NCI-H2029 (cell line): ENCODE results near the gene RUNX3.
A peak's percentile ranks its signal among the peaks of the same experiment; 100 is the strongest.
"Not testable (repeated sequence)": the region's sequence is repeated elsewhere in the genome, so short reads cannot be mapped to it uniquely, and the experiment has no call there.

Experiments
- DNase-seq: peaks from one replicate; lab custom pipeline; 2025; lab: John Stamatoyannopoulos, UW

The RUNX3 gene

DNA sequence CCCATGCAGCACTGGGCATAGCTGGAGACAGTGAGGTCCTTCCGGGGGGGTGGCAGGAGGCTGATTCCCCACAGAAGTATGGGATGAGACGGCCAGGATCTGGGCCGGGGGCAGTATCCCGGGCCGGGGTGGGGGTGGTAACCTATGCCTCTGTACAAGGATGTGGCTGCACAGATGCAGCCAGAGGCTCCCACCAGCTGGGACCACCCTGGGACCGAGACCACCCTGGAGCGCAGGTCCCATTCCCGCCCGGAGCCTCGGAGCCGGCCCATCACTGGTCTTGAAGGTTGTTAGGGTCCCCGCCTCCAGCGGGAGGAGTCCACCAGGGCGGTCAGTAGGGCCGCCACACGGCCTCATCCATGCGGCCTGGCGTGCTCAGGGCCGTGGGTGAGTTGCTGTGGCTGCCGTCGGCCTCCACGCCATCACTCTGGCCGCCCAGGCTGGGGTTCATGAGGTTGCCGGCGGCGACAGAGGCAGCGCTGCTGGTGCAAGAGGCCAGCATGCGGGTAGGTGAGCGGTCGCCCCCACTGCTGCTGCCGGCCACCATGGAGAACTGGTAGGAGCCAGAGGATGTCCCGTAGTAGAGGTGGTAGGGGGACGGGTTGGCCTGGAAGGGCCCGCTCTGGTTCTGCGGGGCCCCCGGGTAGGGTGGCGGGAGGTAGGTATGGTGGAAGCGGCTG is 28.1 kb downstream of the RUNX3 start:
- DNase-seq, result no peak

DNA sequence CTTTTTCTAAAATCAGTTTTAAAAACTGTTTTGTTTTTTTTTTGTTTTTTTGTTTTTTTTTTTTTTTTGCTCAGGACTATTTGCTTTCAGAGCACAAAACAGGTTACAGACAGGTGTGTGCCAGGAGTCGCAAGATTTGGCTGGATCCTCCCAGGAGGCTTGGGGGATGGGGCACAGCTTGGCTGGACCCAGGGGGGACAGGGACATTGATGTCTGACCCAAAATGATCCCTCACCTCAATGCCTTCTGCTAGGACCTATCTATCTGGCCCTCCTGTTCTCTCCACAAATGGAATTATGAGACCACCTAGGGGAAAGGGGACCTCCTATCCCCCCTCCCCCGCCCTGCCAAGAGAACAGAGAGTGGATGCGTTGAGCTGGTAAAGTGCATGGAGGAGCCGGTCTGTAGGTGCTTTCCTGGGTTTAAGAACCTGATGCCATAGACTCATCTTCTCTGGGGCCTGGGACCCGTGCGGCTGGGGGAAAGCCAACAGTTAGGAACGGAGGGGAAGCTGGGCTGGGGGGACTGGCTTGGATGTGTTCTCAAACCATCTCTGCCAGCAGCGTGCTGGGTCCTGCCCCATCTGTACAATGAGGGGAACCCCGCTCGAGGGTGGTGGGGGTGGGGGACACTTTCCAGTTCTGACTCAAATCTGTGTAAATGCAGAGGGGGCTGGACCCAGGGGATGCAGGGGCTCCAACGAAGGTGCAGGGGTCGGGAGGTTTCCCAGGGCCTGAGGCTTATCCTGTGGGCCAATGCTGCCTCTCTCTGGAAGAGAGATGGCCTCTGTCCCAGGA is 28.9 kb downstream of the RUNX3 start:
- no peak for DNase-seq

GRCh38 chr1:24900486-24900849 is 29.6 kb downstream of the RUNX3 start:
- no peak for DNase-seq

- DNase-seq, result no peak
Measured at GRCh38 chr1:24899581-24900485, 30.2 kb downstream of the RUNX3 start.

- DNase-seq, result no peak
Measured at GRCh38 chr1:24898909-24899439, 31.1 kb downstream of the RUNX3 start.

- DNase-seq, result peak; percentile 1
Measured at GRCh38 chr1:24898152-24898908, 31.7 kb downstream of the RUNX3 start.

- DNase-seq, result no peak
Measured at GRCh38 chr1:24897263-24898151, 32.6 kb downstream of the RUNX3 start.

DNA sequence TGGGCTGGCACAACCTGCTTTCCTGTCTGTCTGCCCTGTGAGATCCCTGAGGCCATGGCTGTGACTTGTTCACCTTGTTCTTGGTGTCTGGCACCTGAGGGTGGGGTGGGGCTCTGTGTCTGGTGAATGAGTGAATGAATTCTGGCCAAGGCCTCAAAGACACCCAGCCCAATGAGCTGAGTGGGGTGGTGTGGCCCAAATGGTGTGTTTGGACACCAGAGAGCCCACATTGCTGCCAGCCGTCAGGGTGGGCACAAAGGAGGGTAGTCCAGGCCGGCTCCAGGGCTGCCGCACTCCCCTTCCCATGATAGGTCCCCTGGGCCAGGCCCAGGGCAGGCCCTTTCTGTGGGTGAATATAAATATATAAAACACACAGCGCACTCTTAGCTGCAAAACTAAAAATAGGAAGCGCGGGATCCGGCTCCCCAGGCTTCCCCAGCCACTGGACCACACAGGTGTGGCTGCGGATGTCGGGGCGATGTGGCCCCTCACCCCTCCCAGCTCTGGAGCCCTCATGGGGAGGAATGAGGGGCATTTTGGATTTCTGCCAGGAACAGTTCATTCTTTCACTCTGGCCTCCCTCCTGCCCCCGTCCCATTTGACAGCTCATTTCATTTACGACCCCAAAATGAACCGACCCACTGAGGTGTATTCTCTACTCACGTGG is 33.3 kb downstream of the RUNX3 start:
- no peak for DNase-seq

- no peak for DNase-seq
Measured at GRCh38 chr1:24896176-24896575, 33.9 kb downstream of the RUNX3 start.

- no peak for DNase-seq
Measured at GRCh38 chr1:24895511-24895910, 34.6 kb downstream of the RUNX3 start.

GRCh38 chr1:24894002-24894401 is 36.1 kb downstream of the RUNX3 start:
- no peak for DNase-seq

GRCh38 chr1:24893431-24893830 is 36.6 kb downstream of the RUNX3 start:
- peak; percentile 42 for DNase-seq

DNA sequence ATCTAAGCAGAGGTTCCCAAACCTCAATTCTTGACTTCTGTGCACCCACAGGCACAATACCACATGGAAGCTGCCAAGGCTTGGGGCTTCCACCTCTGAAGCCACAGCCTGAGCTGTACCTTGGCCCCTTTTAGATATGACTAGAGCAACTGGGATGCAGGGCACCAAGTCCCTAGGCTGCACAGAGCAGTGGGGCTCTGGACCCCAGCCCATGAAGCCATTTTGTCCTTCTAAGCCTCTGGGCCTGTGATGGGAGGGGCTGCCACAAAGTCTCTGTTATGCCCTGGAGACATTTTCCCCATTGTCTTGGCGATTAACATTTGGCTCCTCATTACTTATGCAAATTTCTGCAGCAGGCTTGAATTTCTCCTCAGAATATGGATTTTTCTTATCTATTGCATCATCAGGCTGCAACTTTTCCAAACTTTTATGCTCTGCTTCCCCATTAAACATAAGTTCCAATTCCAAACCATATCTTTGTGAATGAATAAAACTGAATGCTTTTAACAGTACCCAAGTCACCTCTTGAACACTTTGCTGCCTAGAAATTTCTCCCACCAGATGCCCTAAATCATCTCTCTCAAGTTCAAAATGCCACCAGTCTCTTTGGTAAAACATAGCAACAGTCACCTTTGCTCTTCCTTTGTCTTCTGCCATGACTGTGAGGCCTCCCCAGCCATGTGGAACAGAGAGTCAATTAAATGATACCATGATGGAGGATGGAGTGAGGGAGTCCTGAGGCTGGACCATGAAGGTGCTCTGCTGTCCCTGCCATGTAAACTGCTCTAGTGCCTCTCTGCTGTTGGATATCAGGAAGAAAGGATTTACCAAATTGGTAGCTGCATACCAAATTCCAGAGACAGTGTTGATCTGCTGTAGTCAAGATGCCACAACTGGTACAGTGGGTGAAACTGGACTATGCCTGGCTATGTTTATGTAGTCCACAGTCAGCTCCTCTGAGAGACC is 37.6 kb downstream of the RUNX3 start:
- no peak for DNase-seq

GRCh38 chr1:24891367-24891766 is 38.7 kb downstream of the RUNX3 start:
- not testable (repeated sequence) for DNase-seq

- DNase-seq, result no peak
Measured at GRCh38 chr1:24890887-24891286, 39.2 kb downstream of the RUNX3 start.

DNA sequence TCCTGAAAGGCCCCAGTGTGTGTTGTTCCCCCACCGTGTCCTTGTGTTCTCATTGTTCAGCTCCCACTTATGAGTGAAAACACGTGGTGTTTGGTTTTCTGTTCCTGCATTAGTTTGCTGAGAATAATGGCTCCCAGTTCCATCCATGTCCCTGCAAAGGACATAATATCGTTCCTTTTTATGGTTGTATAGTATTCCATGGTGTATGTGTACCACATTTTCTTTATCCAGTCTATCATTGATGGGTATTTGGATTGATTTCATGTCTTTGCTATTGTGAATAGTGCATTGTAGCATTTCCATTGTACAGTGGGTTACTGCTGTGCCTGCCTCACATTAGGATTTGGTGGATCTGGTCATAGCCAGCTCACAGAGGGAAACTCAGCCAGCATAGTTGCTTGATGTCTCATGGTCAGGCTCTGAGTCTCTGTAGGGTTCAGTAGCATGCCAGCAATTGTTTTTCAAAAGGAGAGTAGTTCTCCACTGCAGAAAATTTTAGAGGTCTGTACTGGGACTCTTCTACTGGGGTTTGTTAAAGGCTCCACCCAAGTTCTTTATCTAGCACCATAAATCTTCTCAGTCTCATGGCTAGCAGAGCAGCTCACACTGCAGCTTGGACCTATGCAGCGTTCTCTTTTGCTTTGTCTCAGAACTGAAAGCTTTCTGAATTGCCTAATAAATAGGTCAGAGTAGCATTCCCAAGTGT is 41.0 kb downstream of the RUNX3 start:
- no peak for DNase-seq

DNA sequence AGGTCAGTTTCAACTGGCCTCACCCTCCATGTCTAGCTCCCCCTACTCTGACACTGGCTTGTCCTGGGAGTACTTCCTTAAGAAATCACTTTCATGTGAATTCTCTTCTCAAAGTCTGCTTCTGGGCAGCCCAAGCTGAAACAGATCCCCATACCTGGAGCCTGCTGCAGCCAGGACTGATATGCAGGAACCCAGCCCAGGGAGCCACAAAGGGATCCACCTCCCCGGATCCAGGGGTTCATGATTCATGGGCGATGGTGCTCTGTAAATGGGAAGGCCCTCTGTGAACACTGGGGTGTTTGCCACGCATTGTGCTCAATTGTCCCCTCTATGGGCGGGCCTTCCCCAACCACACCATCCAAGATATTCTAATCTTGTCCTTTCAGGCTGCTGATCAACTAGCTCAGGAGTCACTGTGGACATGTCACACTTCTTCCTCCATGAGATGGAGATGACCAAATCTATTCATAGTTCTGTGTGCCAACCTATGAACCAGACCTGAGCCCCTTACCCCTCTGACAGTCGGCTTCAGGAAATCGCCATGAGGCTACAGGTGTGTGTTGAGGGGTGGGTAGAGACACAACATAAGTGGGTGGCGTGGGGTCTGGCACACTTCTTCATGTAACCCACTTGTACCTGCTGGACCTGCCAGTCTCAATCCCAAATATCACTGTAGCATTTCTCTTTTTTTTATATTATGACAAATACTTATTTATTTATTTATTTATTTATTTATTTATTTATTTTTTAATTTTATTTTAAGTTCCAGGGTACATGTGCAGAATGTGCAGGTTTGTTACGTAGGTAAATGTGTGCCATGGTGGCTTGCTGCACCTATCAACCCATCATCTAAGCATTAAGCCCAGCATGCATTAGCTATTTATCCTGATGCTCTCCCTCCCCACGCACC is 41.8 kb downstream of the RUNX3 start:
- DNase-seq, result no peak
